ENCODE data around the gene EZH2. TPM values are rescaled to one million over a fixed set of nuclear protein-coding genes. Genes with fewer than 3 reads are reported as not detected.
A peak's percentile ranks its signal among the peaks of the same experiment; 100 is the strongest.

The EZH2 gene
- total and polyA plus RNA-seq, 11 donors: 0.61 to 5.4 (median 1.3) TPM

DNA sequence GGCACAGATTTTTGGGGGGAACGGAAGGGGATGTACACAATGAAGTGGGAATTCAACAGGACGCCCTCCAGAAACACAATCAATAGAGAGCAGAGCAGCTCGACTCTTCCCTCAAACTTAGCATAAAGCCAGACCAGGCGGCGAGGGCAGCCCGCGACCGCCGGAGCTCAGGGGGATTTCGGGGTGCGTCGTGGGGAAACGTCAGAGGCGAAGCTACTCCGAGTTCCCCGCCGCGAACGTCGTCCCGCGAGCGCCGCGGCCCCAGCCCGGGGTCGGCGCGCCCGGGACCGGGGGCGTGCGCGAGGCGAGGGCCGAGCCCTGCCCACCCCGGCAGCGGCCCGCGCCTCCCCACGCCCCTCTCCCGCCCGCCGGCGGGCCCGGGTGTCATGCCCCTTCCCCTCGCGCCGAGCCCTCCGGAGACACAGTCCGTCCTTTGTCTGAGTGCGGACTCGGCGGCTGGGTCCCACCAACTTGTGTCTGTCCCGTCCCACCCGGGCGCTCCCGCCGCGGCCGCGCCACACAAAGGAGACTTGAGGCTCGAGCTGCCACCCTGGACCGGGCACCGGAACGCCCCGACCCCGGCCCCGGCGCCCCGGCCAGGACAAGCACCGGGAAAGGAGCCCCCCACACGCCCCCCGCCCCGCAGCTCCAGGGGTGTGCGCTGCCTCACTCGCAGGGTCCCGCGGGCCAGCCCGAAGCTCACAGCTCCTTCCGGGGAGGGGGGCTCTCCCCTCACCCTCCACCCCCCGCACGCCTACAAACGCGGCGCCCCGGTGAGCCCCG, 634 bp downstream of the EZH2 start:
- H3K27me3 ChIP-seq: no peaks in the 10 kb centered on the region
- peaks cover 0 to 17% (median 4%) of the 10 kb centered on the region in 12 donors for H3K4me1 ChIP-seq
- peak overlapping the region in 11 of 12 donors; percentile 67 to 98 (median 92) for H3K27ac ChIP-seq
- no peaks in the 10 kb centered on the region for H3K9me3 ChIP-seq
- DNase-seq (peak; percentile 34 to 77 (median 45)), ATAC-seq (peak in 1 of 4 donors; percentile 4)
- H3K36me3 ChIP-seq: no peaks in the 10 kb centered on the region
- H3K4me3 ChIP-seq: peak overlapping the region; percentile 65 to 99 (median 93)
- no peak for TF ChIP-seq POLR2A (IDR thresholded peaks at IDR 0.05)
- TF ChIP-seq, protein P1, sequence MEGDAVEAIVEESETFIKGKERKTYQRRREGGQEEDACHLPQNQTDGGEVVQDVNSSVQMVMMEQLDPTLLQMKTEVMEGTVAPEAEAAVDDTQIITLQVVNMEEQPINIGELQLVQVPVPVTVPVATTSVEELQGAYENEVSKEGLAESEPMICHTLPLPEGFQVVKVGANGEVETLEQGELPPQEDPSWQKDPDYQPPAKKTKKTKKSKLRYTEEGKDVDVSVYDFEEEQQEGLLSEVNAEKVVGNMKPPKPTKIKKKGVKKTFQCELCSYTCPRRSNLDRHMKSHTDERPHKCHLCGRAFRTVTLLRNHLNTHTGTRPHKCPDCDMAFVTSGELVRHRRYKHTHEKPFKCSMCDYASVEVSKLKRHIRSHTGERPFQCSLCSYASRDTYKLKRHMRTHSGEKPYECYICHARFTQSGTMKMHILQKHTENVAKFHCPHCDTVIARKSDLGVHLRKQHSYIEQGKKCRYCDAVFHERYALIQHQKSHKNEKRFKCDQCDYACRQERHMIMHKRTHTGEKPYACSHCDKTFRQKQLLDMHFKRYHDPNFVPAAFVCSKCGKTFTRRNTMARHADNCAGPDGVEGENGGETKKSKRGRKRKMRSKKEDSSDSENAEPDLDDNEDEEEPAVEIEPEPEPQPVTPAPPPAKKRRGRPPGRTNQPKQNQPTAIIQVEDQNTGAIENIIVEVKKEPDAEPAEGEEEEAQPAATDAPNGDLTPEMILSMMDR (IDR thresholded peaks at IDR 0.05): no peak
- intact Hi-C loops (cut with DNase I): loop anchor here in 8 of 10 donors (2.0 to 10.0 kb wide), 10 partner anchors 54 to 319 kb away; partner anchors contain the start of gene CUL1 (in 2 of the 8)
- 0 to 1% (median 1%) methylated on average over 25 to 88 of the region's 88 CpGs for WGBS, 4 donors

DNA sequence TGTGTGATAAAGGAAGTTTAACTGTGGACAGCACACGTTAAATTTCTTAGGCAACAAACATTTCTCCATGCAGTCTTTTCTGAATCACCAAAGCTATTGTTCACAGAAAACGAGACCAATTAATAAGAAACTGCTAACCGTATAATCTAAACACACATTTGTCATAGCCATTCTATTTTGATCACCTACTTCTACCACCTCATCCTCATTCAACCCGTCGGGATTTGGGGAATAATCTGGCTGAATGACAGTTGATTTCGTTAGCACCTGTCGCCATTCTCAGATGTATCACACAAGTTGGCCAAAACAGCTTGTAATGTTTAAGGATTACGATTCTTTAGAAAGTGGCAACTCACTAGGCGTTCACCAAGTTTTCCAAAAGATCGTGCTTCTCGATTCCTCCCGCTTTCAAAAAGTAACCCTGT, 1.2 kb downstream of the EZH2 start:
- DNase-seq (no peak), ATAC-seq (no peak)
- Histone ChIP-seq H3K36me3 (no peaks in the 10 kb centered on the region), H3K27ac (peak overlapping the region in 2 of 12 donors; percentile 15 to 46), H3K4me1 (peaks cover 0 to 17% (median 4%) of the 10 kb centered on the region in 12 donors), H3K27me3 (no peaks in the 10 kb centered on the region), H3K9me3 (no peaks in the 10 kb centered on the region), H3K4me3 (peak overlapping the region; percentile 65 to 99 (median 93))
- 0 to 2% (median 1%) methylated on average over 12 of the region's 12 CpGs for WGBS, 4 donors
- intact Hi-C loops (cut with DNase I): loop anchor here in 7 of 10 donors (5.0 to 10.0 kb wide), 7 partner anchors 54 to 318 kb away; partner anchors contain the start of gene CUL1 (in 1 of the 7)
- TF ChIP-seq POLR2A (IDR thresholded peaks at IDR 0.05): no peak
- TF ChIP-seq, protein P1 (IDR thresholded peaks at IDR 0.05): no peak

DNA sequence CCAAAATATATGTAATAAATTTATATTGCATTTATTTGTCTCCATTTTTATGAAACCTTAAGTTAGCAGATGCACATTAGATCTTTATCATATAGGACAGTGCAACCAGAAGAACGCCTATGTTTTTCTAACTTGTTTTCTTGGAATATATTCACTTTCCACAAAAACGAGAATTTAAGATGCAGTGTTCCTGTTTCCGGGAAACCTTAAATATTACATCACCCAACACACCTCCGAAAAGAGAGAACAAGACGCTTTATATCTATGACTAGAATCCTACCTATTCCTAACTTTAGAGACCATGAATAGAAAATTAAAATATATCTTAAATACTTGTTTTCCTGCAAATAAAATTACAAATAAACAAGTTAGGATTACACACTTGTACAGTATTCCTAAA, 1.9 kb downstream of the EZH2 start:
- H3K4me1 ChIP-seq: peaks cover 0 to 17% (median 4%) of the 10 kb centered on the region in 12 donors
- no peak for TF ChIP-seq POLR2A (IDR thresholded peaks at IDR 0.05)
- TF ChIP-seq, protein P1 (IDR thresholded peaks at IDR 0.05): no peak
- WGBS, 4 donors: 60 to 62% (median 60%) methylated on average over 5 of the region's 5 CpGs
- DNase-seq (no peak), ATAC-seq (no peak)
- intact Hi-C loops (cut with DNase I): loop anchor here in 7 of 10 donors (5.0 to 10.0 kb wide), 7 partner anchors 55 to 317 kb away; partner anchors contain the start of gene CUL1 (in 1 of the 7)
- H3K36me3 ChIP-seq: no peaks in the 10 kb centered on the region
- no peak overlapping the region for H3K27ac ChIP-seq
- H3K4me3 ChIP-seq: peak overlapping the region in 4 of 12 donors; percentile 88 to 97 (median 90)
- H3K27me3 ChIP-seq: no peaks in the 10 kb centered on the region
- H3K9me3 ChIP-seq: no peaks in the 10 kb centered on the region

GRCh38 chr7:148878317-148878716, 5.8 kb downstream of the EZH2 start:
- no peaks in the 10 kb centered on the region for H3K27me3 ChIP-seq
- no peak overlapping the region for H3K4me3 ChIP-seq
- DNase-seq (no peak), ATAC-seq (no peak)
- peaks cover 0 to 12% (median 0%) of the 10 kb centered on the region in 12 donors for H3K4me1 ChIP-seq
- no peak for TF ChIP-seq POLR2A (IDR thresholded peaks at IDR 0.05)
- TF ChIP-seq, protein P1 (IDR thresholded peaks at IDR 0.05): no peak
- 91 to 98% (median 97%) methylated on average over 2 of the region's 2 CpGs for WGBS, 4 donors
- no peak overlapping the region for H3K27ac ChIP-seq
- no peaks in the 10 kb centered on the region for H3K9me3 ChIP-seq
- no peaks in the 10 kb centered on the region for H3K36me3 ChIP-seq
- intact Hi-C loops (cut with DNase I): no loop called here

Measured in heart left ventricle (tissue), 16 donors.